ENCODE data around the gene SLC4A11. TPM values are rescaled to one million over a fixed set of nuclear protein-coding genes. Genes with fewer than 3 reads are reported as not detected.

Gene SLC4A11
- polyA plus RNA-seq, 1 of the 3 experiments (the other 2 are of a cell fraction), result 2.7 TPM

GRCh38 chr20:3227936-3228749, 10.8 kb downstream of the SLC4A11 start (continued):
- TF ChIP-seq, protein P1, sequence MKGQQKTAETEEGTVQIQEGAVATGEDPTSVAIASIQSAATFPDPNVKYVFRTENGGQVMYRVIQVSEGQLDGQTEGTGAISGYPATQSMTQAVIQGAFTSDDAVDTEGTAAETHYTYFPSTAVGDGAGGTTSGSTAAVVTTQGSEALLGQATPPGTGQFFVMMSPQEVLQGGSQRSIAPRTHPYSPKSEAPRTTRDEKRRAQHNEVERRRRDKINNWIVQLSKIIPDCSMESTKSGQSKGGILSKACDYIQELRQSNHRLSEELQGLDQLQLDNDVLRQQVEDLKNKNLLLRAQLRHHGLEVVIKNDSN (IDR thresholded peaks at IDR 0.05; ENCODE audit: borderline replicate concordance, low read depth), result no peak
- TF ChIP-seq ELF1 (IDR thresholded peaks at IDR 0.05), result no peak
- no peak for TF ChIP-seq CHD2 (IDR thresholded peaks at IDR 0.05; ENCODE audit: low read length, partially characterized antibody)
- TF ChIP-seq SIN3A (IDR thresholded peaks at IDR 0.05; ENCODE audit: borderline replicate concordance, low read depth, low read length), result no peak
- no peak for TF ChIP-seq RAD21 (IDR thresholded peaks at IDR 0.05; ENCODE audit: low read length)
- no peak for TF ChIP-seq RFX5 (IDR thresholded peaks at IDR 0.05; ENCODE audit: low read length)
- no peak for TF ChIP-seq MAX (IDR thresholded peaks at IDR 0.05; ENCODE audit: low read depth)
- TF ChIP-seq, protein P2, sequence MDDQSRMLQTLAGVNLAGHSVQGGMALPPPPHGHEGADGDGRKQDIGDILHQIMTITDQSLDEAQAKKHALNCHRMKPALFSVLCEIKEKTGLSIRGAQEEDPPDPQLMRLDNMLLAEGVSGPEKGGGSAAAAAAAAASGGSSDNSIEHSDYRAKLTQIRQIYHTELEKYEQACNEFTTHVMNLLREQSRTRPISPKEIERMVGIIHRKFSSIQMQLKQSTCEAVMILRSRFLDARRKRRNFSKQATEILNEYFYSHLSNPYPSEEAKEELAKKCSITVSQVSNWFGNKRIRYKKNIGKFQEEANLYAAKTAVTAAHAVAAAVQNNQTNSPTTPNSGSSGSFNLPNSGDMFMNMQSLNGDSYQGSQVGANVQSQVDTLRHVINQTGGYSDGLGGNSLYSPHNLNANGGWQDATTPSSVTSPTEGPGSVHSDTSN (IDR thresholded peaks at IDR 0.05), result no peak
- TF ChIP-seq NFIC (IDR thresholded peaks at IDR 0.05; ENCODE audit: borderline replicate concordance), result no peak
- TF ChIP-seq, protein P3, sequence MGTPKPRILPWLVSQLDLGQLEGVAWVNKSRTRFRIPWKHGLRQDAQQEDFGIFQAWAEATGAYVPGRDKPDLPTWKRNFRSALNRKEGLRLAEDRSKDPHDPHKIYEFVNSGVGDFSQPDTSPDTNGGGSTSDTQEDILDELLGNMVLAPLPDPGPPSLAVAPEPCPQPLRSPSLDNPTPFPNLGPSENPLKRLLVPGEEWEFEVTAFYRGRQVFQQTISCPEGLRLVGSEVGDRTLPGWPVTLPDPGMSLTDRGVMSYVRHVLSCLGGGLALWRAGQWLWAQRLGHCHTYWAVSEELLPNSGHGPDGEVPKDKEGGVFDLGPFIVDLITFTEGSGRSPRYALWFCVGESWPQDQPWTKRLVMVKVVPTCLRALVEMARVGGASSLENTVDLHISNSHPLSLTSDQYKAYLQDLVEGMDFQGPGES (IDR thresholded peaks at IDR 0.05; ENCODE audit: low read depth, low read length), result no peak
- TF ChIP-seq FOSL2 (IDR thresholded peaks at IDR 0.05; ENCODE audit: borderline replicate concordance, low read depth), result no peak
- TF ChIP-seq, protein P4, sequence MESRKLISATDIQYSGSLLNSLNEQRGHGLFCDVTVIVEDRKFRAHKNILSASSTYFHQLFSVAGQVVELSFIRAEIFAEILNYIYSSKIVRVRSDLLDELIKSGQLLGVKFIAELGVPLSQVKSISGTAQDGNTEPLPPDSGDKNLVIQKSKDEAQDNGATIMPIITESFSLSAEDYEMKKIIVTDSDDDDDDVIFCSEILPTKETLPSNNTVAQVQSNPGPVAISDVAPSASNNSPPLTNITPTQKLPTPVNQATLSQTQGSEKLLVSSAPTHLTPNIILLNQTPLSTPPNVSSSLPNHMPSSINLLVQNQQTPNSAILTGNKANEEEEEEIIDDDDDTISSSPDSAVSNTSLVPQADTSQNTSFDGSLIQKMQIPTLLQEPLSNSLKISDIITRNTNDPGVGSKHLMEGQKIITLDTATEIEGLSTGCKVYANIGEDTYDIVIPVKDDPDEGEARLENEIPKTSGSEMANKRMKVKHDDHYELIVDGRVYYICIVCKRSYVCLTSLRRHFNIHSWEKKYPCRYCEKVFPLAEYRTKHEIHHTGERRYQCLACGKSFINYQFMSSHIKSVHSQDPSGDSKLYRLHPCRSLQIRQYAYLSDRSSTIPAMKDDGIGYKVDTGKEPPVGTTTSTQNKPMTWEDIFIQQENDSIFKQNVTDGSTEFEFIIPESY (IDR thresholded peaks at IDR 0.05; ENCODE audit: borderline replicate concordance, low read depth), result no peak

DNA sequence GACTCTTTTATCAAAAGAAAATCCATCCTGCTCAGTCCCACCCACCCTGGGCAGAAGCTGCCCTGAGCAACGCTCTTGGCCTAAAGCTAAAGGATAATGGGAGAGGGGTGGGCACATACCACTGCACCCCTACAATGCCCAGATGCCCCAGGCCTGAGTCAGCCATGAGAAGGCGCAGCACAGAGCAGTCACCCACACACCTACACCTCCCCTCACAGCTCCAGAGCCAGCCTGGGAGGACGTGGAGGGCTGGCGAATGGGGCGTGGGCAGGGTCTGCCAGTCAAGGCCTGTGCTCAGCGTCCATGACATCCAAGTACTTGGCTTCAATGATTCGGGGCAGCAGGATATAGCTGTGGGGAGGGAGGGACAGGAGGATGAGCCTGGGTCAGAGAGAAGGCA, 11.5 kb downstream of the SLC4A11 start:
- Histone ChIP-seq H3K79me2 (ENCODE audit: insufficient read depth) (no peaks in the 10 kb centered on the region), H3K9ac (no peak overlapping the region), H3K4me2 (no peak overlapping the region), H3K36me3 (replicated peaks in 1 of 2; ENCODE audit: control insufficient read depth in 1 of 2, insufficient read depth in 2 of 2, low read length in 1 of 2) (peaks cover 0 to 11% of the 10 kb centered on the region in 2 experiments), H3K9me2 (no peaks in the 10 kb centered on the region), H3K9me3 (no peaks in the 10 kb centered on the region), H3K27me3 (ENCODE audit: insufficient read depth) (no peaks in the 10 kb centered on the region), H3K4me3 (ENCODE audit: low read depth in 2 of 2, low read length in 1 of 2) (no peak overlapping the region), H3K4me1 (ENCODE audit: control insufficient read depth in 1 of 2, insufficient read depth in 2 of 2, low read depth in 1 of 2, low read length in 1 of 2) (no peaks in the 10 kb centered on the region), H2AFZ (ENCODE audit: low read depth) (no peak overlapping the region), H3K27ac (ENCODE audit: low read depth in 2 of 2, low read length in 1 of 2) (no peak overlapping the region), H4K20me1 (ENCODE audit: insufficient read depth) (no peaks in the 10 kb centered on the region), H3F3A (replicated peaks; ENCODE audit: insufficient read depth) (no peaks in the 10 kb centered on the region)
- TF ChIP-seq MAX (IDR thresholded peaks at IDR 0.05; ENCODE audit: low read depth) (no peak), FOXM1 (IDR thresholded peaks at IDR 0.05; ENCODE audit: low read depth) (no peak), RXRA (IDR thresholded peaks at IDR 0.05; ENCODE audit: borderline replicate concordance, low read depth) (no peak), POLR2AphosphoS5 (IDR thresholded peaks at IDR 0.05; ENCODE audit: low read depth, low read length) (no peak), RAD21 (IDR thresholded peaks at IDR 0.05; ENCODE audit: low read length) (no peak), RCOR1 (IDR thresholded peaks at IDR 0.05; ENCODE audit: low read length) (no peak), SMC3 (IDR thresholded peaks at IDR 0.05; ENCODE audit: low read depth, low read length) (no peak), EZH2phosphoT487 (IDR thresholded peaks at IDR 0.05; ENCODE audit: borderline replicate concordance, low read depth) (no peak)
- TF ChIP-seq, protein P5, sequence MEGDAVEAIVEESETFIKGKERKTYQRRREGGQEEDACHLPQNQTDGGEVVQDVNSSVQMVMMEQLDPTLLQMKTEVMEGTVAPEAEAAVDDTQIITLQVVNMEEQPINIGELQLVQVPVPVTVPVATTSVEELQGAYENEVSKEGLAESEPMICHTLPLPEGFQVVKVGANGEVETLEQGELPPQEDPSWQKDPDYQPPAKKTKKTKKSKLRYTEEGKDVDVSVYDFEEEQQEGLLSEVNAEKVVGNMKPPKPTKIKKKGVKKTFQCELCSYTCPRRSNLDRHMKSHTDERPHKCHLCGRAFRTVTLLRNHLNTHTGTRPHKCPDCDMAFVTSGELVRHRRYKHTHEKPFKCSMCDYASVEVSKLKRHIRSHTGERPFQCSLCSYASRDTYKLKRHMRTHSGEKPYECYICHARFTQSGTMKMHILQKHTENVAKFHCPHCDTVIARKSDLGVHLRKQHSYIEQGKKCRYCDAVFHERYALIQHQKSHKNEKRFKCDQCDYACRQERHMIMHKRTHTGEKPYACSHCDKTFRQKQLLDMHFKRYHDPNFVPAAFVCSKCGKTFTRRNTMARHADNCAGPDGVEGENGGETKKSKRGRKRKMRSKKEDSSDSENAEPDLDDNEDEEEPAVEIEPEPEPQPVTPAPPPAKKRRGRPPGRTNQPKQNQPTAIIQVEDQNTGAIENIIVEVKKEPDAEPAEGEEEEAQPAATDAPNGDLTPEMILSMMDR (IDR thresholded peaks at IDR 0.05), result no peak
- TF ChIP-seq, protein P4 (IDR thresholded peaks at IDR 0.05; ENCODE audit: borderline replicate concordance, low read depth), result no peak
- 86% methylated on average over 4 of the region's 7 CpGs for WGBS (ENCODE audit: low lambda C conversion rate)
- POLR2A ChIA-PET, result no interaction called here
- DNase-seq, result no peak
- CTCF ChIA-PET, result interaction anchor here (1.5 to 1.6 kb wide), 2 partner anchors 10 to 89 kb away, joined by 6 to 7 read pairs; no protein-coding TSS in a partner anchor
